NCI-H2196 treated with DMSO at 0.1 percent for 48 hours (cell line): ENCODE data around the gene TMEM244.
"Not testable (repeated sequence)": the region's sequence is repeated elsewhere in the genome, so short reads cannot be mapped to it uniquely, and the experiment has no call there.

Experiments
- DNase-seq: peaks from one replicate; lab custom pipeline; 2025; ENCODE audit not compliant: unreplicated experiment; lab: John Stamatoyannopoulos, UW

TMEM244 gene

GRCh38 chr6:129867403-129867802 lies 6.3 kb upstream of the TMEM244 start:
- DNase-seq: no peak

- DNase-seq: no peak
These were observed 5.6 kb upstream of the TMEM244 start for GRCh38 chr6:129866688-129867087.

GRCh38 chr6:129866256-129866655 lies 5.1 kb upstream of the TMEM244 start:
- no peak for DNase-seq

GRCh38 chr6:129865013-129865412 lies 3.9 kb upstream of the TMEM244 start:
- DNase-seq: no peak

- no peak for DNase-seq
These were observed 2.5 kb upstream of the TMEM244 start for GRCh38 chr6:129863664-129864063.

- DNase-seq: no peak
These were observed 1.6 kb downstream of the TMEM244 start for GRCh38 chr6:129859524-129859923.

GRCh38 chr6:129857838-129858237 lies 3.3 kb downstream of the TMEM244 start:
- no peak for DNase-seq

- DNase-seq: no peak
These were observed 7.0 kb downstream of the TMEM244 start for GRCh38 chr6:129853996-129854711.

GRCh38 chr6:129852257-129852858 lies 8.8 kb downstream of the TMEM244 start:
- no peak for DNase-seq

- DNase-seq: no peak
These were observed 11.7 kb downstream of the TMEM244 start for GRCh38 chr6:129849456-129849855.

GRCh38 chr6:129846761-129847160 lies 14.4 kb downstream of the TMEM244 start:
- no peak for DNase-seq

GRCh38 chr6:129845696-129846095 lies 15.4 kb downstream of the TMEM244 start:
- DNase-seq: no peak

- no peak for DNase-seq
These were observed 16.8 kb downstream of the TMEM244 start for GRCh38 chr6:129844118-129844891.

GRCh38 chr6:129843573-129843972 lies 17.5 kb downstream of the TMEM244 start:
- DNase-seq: no peak

GRCh38 chr6:129842881-129843409 lies 18.2 kb downstream of the TMEM244 start:
- no peak for DNase-seq

- DNase-seq: no peak
These were observed 19.0 kb downstream of the TMEM244 start for GRCh38 chr6:129842137-129842536.

- not testable (repeated sequence) for DNase-seq
These were observed 21.6 kb downstream of the TMEM244 start for GRCh38 chr6:129839562-129839961.

- no peak for DNase-seq
These were observed 25.4 kb downstream of the TMEM244 start for GRCh38 chr6:129835691-129836090.

GRCh38 chr6:129832299-129832698 lies 28.8 kb downstream of the TMEM244 start:
- no peak for DNase-seq

- no peak for DNase-seq
These were observed 32.9 kb downstream of the TMEM244 start for GRCh38 chr6:129828229-129828628.

- no peak for DNase-seq
These were observed 42.9 kb downstream of the TMEM244 start for GRCh38 chr6:129818251-129818650.

- DNase-seq: no peak
These were observed 43.3 kb downstream of the TMEM244 start for GRCh38 chr6:129817821-129818220.
